Keratinocyte (primary cell): ENCODE results near the gene ZNF74.

Experiments
- CTCF ChIP-seq, 3 experiments: IDR thresholded peaks in 1 of 3; conservative IDR thresholded peaks in 1 of 3; optimal IDR thresholded peaks in 1 of 3; 2 replicates in 2 of 3; 3 replicates in 1 of 3; pipeline versions ENCODE3 to v1.5.1; 2011; ENCODE audit warnings: low read length in 3 of 3, mild to moderate bottlenecking in 3 of 3, moderate library complexity in 2 of 3, control low read depth in 1 of 3, inconsistent platforms in 1 of 3; ENCODE audit not compliant: insufficient read depth in 2 of 3; ENCODE audit errors: extremely low read depth in 1 of 3
- EZH2 ChIP-seq: IDR thresholded peaks from one replicate; pipeline ENCODE4 v1.6.1; 2012; ENCODE audit warnings: inconsistent platforms, mild to moderate bottlenecking, low read length, moderate library complexity

GRCh38 chr22:20393705-20394476, at the start of gene ZNF74:
- TF ChIP-seq CTCF (optimal IDR thresholded peaks at IDR 0.05 in 1 of 3, IDR thresholded peaks at IDR 0.05 in 1 of 3, conservative IDR thresholded peaks at IDR 0.05 in 1 of 3; ENCODE audit: extremely low read depth in 1 of 3, insufficient read depth in 2 of 3, low read length in 3 of 3) (no peak), EZH2 (no peak)
